Fibroblast of mammary gland (primary cell): ENCODE measurements around the gene GARNL3.
A peak's percentile ranks its signal among the peaks of the same experiment; 100 is the strongest.

Experiments used
- DNase-seq: peaks from one replicate; pipeline ENCODE4 v3.0.0-alpha.2; 2010; ENCODE audit warnings: low read depth
- H3K4me3 ChIP-seq: 2 replicates; pipeline ENCODE4 v1.5.1; 2011; ENCODE audit warnings: low read depth, mild to moderate bottlenecking, low read length, moderate library complexity; ENCODE audit not compliant: control insufficient read depth
- TF ChIP-seq, protein P1 (sequence below): conservative IDR thresholded peaks from 2 replicates; pipeline ENCODE4 v1.5.1; 2011; ENCODE audit warnings: low read depth, low read length, inconsistent platforms; ENCODE audit not compliant: control insufficient read depth, insufficient read depth

Gene GARNL3

DNA sequence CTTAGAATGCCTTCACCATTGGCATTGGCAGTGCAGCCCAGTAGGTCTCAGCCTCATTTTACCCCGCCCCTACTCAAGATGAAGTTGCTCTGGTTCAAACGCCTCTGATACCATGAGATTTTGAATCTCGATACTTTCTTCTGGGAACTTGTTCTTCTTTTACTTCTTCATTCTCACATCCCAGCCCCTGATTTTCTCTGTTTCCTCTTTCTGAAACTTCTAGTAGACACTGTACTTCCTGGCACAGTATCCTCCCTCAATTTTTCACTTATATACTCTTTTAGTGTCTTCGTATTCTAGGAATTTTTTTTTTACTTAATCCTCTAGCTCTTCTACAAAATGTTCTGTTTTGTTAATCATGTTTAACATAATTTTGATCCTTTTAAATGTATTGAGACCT, 146.5 kb downstream of the GARNL3 start:
- DNase-seq, result no peak
- TF ChIP-seq, protein P1, sequence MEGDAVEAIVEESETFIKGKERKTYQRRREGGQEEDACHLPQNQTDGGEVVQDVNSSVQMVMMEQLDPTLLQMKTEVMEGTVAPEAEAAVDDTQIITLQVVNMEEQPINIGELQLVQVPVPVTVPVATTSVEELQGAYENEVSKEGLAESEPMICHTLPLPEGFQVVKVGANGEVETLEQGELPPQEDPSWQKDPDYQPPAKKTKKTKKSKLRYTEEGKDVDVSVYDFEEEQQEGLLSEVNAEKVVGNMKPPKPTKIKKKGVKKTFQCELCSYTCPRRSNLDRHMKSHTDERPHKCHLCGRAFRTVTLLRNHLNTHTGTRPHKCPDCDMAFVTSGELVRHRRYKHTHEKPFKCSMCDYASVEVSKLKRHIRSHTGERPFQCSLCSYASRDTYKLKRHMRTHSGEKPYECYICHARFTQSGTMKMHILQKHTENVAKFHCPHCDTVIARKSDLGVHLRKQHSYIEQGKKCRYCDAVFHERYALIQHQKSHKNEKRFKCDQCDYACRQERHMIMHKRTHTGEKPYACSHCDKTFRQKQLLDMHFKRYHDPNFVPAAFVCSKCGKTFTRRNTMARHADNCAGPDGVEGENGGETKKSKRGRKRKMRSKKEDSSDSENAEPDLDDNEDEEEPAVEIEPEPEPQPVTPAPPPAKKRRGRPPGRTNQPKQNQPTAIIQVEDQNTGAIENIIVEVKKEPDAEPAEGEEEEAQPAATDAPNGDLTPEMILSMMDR, result no peak
- no peak overlapping the region for H3K4me3 ChIP-seq

DNA sequence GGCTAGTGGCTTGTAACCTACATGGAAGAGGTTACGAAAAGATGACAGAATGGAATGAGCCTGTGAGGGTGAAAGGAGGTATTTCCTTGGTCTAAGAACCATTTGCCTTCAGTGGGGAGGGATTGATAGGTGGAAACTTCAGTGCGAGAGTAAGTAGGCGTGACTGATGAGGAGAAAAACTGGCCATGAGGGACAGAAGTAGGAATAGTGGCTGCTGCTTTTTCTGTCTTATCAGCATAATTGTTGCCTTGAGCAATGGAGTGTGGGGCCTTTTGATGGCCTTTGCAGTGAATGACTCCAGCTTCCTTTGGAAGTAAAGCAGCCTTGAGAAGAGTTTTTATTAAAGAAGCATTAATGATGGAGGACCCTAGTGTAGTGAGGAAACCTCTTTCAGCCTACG, 150.6 kb downstream of the GARNL3 start:
- no peak for DNase-seq
- H3K4me3 ChIP-seq, result no peak overlapping the region
- TF ChIP-seq, protein P1, result no peak

GRCh38 chr9:127415657-127416056, 151.1 kb downstream of the GARNL3 start:
- no peak overlapping the region for H3K4me3 ChIP-seq
- TF ChIP-seq, protein P1, result no peak
- no peak for DNase-seq

GRCh38 chr9:127417131-127418036, 152.8 kb downstream of the GARNL3 start:
- H3K4me3 ChIP-seq, result no peak overlapping the region
- DNase-seq, result peak; percentile 74
- TF ChIP-seq, protein P1, result no peak

- DNase-seq, result no peak
- TF ChIP-seq, protein P1, result no peak
- H3K4me3 ChIP-seq, result no peak overlapping the region
Measured at GRCh38 chr9:127418037-127418471, 153.5 kb downstream of the GARNL3 start.

- DNase-seq, result no peak
- TF ChIP-seq, protein P1, result no peak
- no peak overlapping the region for H3K4me3 ChIP-seq
Measured at GRCh38 chr9:127419348-127419747, 154.8 kb downstream of the GARNL3 start.
